ENCODE results near the gene NUPR1. TPM values are rescaled to one million over a fixed set of nuclear protein-coding genes. Genes with fewer than 3 reads are reported as not detected.
A peak's percentile ranks its signal among the peaks of the same experiment; 100 is the strongest.

NUPR1 gene
- total RNA-seq, 4 donors from 2014 or later = 33.0 to 64.3 (median 42.2) TPM

DNA sequence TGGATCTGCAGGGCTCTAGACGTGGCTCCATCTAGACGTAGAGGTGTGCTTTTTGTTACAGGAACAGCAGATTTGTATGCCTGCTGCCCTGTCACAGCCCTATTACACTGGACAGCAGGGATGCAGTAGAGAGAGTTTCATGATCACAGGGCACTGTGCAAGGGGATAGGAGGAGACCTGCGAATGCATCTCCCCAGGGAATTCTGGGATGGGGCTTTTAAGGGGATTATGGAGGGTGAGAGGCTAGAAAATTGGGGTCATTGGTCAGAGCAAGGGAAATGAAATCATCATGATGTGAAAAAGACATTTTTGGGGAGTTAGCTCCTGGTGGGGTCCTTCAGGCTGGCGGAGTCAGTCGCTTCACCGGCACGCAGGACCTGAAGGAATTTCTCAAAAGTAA lies 3.9 kb upstream of the NUPR1 start:
- Histone ChIP-seq H3K27ac (peak overlapping the region; percentile 45), H3K4me1 (peaks cover 41% of the 10 kb centered on the region), H3K27me3 (no peaks in the 10 kb centered on the region), H3K36me3 (no peaks in the 10 kb centered on the region), H3K4me3 (no peak overlapping the region), H3K9me3 (no peaks in the 10 kb centered on the region)
- WGBS = 80% methylated on average over 7 of the region's 7 CpGs
- no peak for DNase-seq (ENCODE audit: low spot score in 2 of 2)
- no peak for TF ChIP-seq POLR2AphosphoS5 (IDR thresholded peaks at IDR 0.05)
- no peak for TF ChIP-seq POLR2A (IDR thresholded peaks at IDR 0.05)
- TF ChIP-seq CTCF (IDR thresholded peaks at IDR 0.05) = no peak
- TF ChIP-seq EP300 (IDR thresholded peaks at IDR 0.05) = no peak

GRCh38 chr16:28540346-28540745 lies 1.6 kb upstream of the NUPR1 start:
- Histone ChIP-seq H3K27ac (peak overlapping the region; percentile 97), H3K4me3 (no peak overlapping the region), H3K4me1 (peaks cover 58% of the 10 kb centered on the region), H3K27me3 (no peaks in the 10 kb centered on the region), H3K9me3 (no peaks in the 10 kb centered on the region), H3K36me3 (no peaks in the 10 kb centered on the region)
- TF ChIP-seq POLR2AphosphoS5 (IDR thresholded peaks at IDR 0.05) = no peak
- no peak for TF ChIP-seq POLR2A (IDR thresholded peaks at IDR 0.05)
- TF ChIP-seq CTCF (IDR thresholded peaks at IDR 0.05) = no peak
- no peak for DNase-seq (ENCODE audit: low spot score in 2 of 2)
- 72% methylated on average over 3 of the region's 3 CpGs for WGBS

DNA sequence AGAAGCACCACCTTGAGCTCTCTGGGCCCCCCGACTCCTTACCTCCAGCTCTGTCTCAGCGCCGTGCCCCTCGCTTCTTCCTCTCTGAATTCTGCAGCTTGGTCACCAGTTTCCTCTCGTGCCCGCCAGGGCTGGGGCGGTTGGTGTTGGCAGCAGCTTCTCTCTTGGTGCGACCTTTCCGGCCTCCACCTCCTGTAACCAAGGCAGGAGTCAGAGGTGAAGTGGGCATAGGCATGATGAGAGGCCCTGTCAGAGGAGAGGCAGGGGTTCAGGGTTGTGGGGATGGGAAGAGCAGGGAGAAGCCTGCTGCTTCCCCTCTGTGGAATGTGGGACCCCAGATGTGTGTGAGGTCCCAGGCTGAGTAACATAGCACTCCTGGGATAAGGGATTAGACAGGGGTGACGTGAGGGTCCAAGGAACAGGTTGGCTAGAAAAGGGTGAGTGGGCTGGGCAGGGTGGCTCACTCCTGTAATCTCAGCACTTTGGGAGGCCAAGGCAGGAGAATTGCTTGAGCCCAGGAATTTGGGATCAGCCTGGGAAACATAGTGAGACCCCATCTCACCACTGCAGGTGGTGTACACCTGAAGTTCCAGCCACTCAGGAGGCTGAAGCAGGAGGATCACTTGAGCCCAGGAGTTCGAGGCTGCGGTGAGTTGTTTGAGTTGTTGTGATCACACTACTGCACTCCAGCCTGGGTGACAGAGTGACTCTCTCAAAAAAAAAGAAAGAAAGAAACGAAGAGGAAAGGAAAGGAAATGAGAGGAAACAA lies 626 bp downstream of the NUPR1 start:
- Histone ChIP-seq H3K9me3 (no peaks in the 10 kb centered on the region), H3K27ac (peak overlapping the region; percentile 97), H3K36me3 (no peaks in the 10 kb centered on the region), H3K4me3 (peak overlapping the region; percentile 64), H3K4me1 (peaks cover 71% of the 10 kb centered on the region), H3K27me3 (no peaks in the 10 kb centered on the region)
- no peak for DNase-seq (ENCODE audit: low spot score in 2 of 2)
- TF ChIP-seq CTCF (IDR thresholded peaks at IDR 0.05) (no peak), EP300 (IDR thresholded peaks at IDR 0.05) (no peak), POLR2AphosphoS5 (IDR thresholded peaks at IDR 0.05) (no peak), POLR2A (IDR thresholded peaks at IDR 0.05) (no peak)
- WGBS = 75% methylated on average over 13 of the region's 13 CpGs

GRCh38 chr16:28537076-28537475 lies 1.7 kb downstream of the NUPR1 start:
- H3K27ac ChIP-seq = peak overlapping the region; percentile 97
- no peak for DNase-seq (ENCODE audit: low spot score in 2 of 2)
- H3K4me3 ChIP-seq = peak overlapping the region; percentile 64
- H3K4me1 ChIP-seq = peaks cover 66% of the 10 kb centered on the region
- H3K36me3 ChIP-seq = no peaks in the 10 kb centered on the region
- H3K9me3 ChIP-seq = no peaks in the 10 kb centered on the region
- no peaks in the 10 kb centered on the region for H3K27me3 ChIP-seq
- 54% methylated on average over 6 of the region's 6 CpGs for WGBS
- no peak for TF ChIP-seq EP300 (IDR thresholded peaks at IDR 0.05)
- peak in 1 of 3 donors; percentile 75 for TF ChIP-seq POLR2AphosphoS5 (IDR thresholded peaks at IDR 0.05)
- TF ChIP-seq POLR2A (IDR thresholded peaks at IDR 0.05) = no peak
- no peak for TF ChIP-seq CTCF (IDR thresholded peaks at IDR 0.05)

DNA sequence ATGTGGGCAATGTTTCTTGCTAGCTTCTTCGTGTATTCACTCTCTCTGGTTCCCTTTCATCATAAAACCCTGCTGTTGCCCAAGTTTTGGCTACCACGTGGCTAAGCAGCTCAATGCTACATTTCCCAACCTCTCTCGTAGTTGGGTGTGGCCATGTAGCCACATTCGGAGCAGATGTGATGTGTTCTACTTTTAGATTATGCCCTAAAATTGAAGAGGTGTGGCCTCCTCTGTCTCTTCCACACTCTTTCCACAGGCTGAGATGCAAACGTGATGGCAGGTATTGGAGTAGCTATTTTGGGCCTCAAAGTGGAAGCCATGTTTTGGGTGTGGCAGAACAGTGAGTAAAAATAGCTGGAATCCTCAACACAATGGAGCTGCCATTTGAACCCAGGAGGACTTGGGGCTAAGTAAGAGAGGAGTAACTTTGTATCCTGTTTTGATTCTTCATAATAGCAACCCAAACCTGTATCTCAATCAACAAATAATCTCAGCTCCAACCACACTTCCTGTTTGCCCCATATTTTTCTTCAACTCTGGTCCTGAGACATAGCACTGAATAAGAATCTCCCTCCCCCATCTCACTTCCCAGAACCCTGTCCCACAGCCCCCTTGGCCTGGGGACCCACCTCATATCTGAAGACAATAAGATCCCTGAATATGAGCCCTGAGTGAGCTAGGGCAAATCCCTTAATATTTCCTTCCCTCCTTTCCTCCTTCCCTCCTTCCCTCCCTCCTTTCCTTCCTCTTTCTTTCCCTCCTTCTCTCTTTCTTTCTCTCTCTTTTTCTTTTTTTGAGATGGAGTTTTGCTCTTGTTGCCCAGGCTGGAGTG lies 4.0 kb downstream of the NUPR1 start:
- H3K27me3 ChIP-seq = no peaks in the 10 kb centered on the region
- DNase-seq (ENCODE audit: low spot score in 2 of 2) = peak; percentile 88 to 91
- TF ChIP-seq POLR2AphosphoS5 (IDR thresholded peaks at IDR 0.05) (peak; percentile 51 to 99 (median 85)), CTCF (IDR thresholded peaks at IDR 0.05) (no peak), EP300 (IDR thresholded peaks at IDR 0.05) (no peak), POLR2A (IDR thresholded peaks at IDR 0.05) (no peak)
- no peaks in the 10 kb centered on the region for H3K36me3 ChIP-seq
- 11% methylated on average over 5 of the region's 5 CpGs for WGBS
- no peak overlapping the region for H3K4me3 ChIP-seq
- no peaks in the 10 kb centered on the region for H3K9me3 ChIP-seq
- H3K27ac ChIP-seq = peak overlapping the region; percentile 76
- peaks cover 61% of the 10 kb centered on the region for H3K4me1 ChIP-seq
